HG03066 (cell line): ENCODE data around the gene PRR20G.
"Not testable (repeated sequence)": the region's sequence is repeated elsewhere in the genome, so short reads cannot be mapped to it uniquely, and the experiment has no call there.

Experiments used
- ATAC-seq: cut with Tn5 transposase; IDR thresholded peaks from one replicate; pipeline ENCODE4 v1.9.1; 2021; ENCODE audit warnings: low read depth; ENCODE audit not compliant: unreplicated experiment

The PRR20G gene

GRCh38 chr3:127304121-127304744 is 16.4 kb upstream of the PRR20G start:
- ATAC-seq, result no peak

- no peak for ATAC-seq
Measured at GRCh38 chr3:127299276-127299675, 11.4 kb upstream of the PRR20G start.

- ATAC-seq, result no peak
Measured at GRCh38 chr3:127296959-127297358, 9.1 kb upstream of the PRR20G start.

- ATAC-seq, result no peak
Measured at GRCh38 chr3:127296166-127296565, 8.3 kb upstream of the PRR20G start.

GRCh38 chr3:127293650-127294049 is 5.8 kb upstream of the PRR20G start:
- ATAC-seq, result not testable (repeated sequence)

GRCh38 chr3:127291611-127292010 is 3.8 kb upstream of the PRR20G start:
- ATAC-seq, result no peak

- ATAC-seq, result no peak
Measured at GRCh38 chr3:127291114-127291513, 3.3 kb upstream of the PRR20G start.

- no peak for ATAC-seq
Measured at GRCh38 chr3:127289706-127290575, 2.1 kb upstream of the PRR20G start.

GRCh38 chr3:127288921-127289705 is 1.3 kb upstream of the PRR20G start:
- ATAC-seq, result no peak

GRCh38 chr3:127288343-127288742 is 497 bp upstream of the PRR20G start:
- no peak for ATAC-seq

- no peak for ATAC-seq
Measured at GRCh38 chr3:127286571-127287140, 1.2 kb downstream of the PRR20G start.

GRCh38 chr3:127284258-127284657 is 3.6 kb downstream of the PRR20G start:
- ATAC-seq, result no peak

GRCh38 chr3:127277561-127277960 is 10.3 kb downstream of the PRR20G start:
- ATAC-seq, result no peak

- ATAC-seq, result no peak
Measured at GRCh38 chr3:127276995-127277394, 10.9 kb downstream of the PRR20G start.

- no peak for ATAC-seq
Measured at GRCh38 chr3:127276396-127276795, 11.4 kb downstream of the PRR20G start.

- ATAC-seq, result no peak
Measured at GRCh38 chr3:127275287-127275781, 12.5 kb downstream of the PRR20G start.

- ATAC-seq, result no peak
Measured at GRCh38 chr3:127274200-127274760, 13.6 kb downstream of the PRR20G start.

GRCh38 chr3:127273206-127273605 is 14.6 kb downstream of the PRR20G start:
- ATAC-seq, result no peak

GRCh38 chr3:127266186-127266585 is 21.7 kb downstream of the PRR20G start:
- no peak for ATAC-seq

- ATAC-seq, result no peak
Measured at GRCh38 chr3:127265581-127265981, 22.3 kb downstream of the PRR20G start.
